ENCODE measurements around the gene CIPC.

GRCh38 chr14:77141214-77142004 lies 43.4 kb downstream of the CIPC start, which contains the start of gene ZDHHC22:
- TF ChIP-seq EP300 (conservative IDR thresholded peaks at IDR 0.05; ENCODE audit: poor library complexity, severe bottlenecking) (peak; percentile 37), POLR2AphosphoS5 (IDR thresholded peaks at IDR 0.05) (peak; percentile 38), CTCF (IDR thresholded peaks at IDR 0.05; ENCODE audit: poor library complexity, severe bottlenecking) (peak; percentile 87), SMC3 (conservative IDR thresholded peaks at IDR 0.05; ENCODE audit: poor library complexity) (peak; percentile 72), REST (IDR thresholded peaks at IDR 0.05; ENCODE audit: borderline replicate concordance) (no peak), RAD21 (conservative IDR thresholded peaks at IDR 0.05) (peak; percentile 68)

All from neural cell (in vitro differentiated cells).